GM18511 (cell line): ENCODE results near the gene FKBP15.

ENCODE experiments used
- ATAC-seq: cut with Tn5 transposase; IDR thresholded peaks from one replicate; pipeline ENCODE4 v1.9.1; 2021; ENCODE audit warnings: mild to moderate bottlenecking, moderate library complexity; ENCODE audit not compliant: unreplicated experiment

The FKBP15 gene

GRCh38 chr9:113231701-113232100 is 10.6 kb upstream of the FKBP15 start:
- no peak for ATAC-seq

GRCh38 chr9:113228130-113228665 is 7.1 kb upstream of the FKBP15 start:
- no peak for ATAC-seq

GRCh38 chr9:113227436-113227835 is 6.4 kb upstream of the FKBP15 start:
- ATAC-seq, result no peak

- ATAC-seq, result no peak
These were observed 2.9 kb upstream of the FKBP15 start for GRCh38 chr9:113223963-113224362.

GRCh38 chr9:113222482-113222841 is 1.4 kb upstream of the FKBP15 start:
- no peak for ATAC-seq

GRCh38 chr9:113221800-113222481 is 864 bp upstream of the FKBP15 start:
- ATAC-seq, result no peak

GRCh38 chr9:113220467-113221002 is 542 bp downstream of the FKBP15 start:
- no peak for ATAC-seq

GRCh38 chr9:113219969-113220368 is 1.1 kb downstream of the FKBP15 start:
- peak; percentile 64 for ATAC-seq

GRCh38 chr9:113219186-113219936 is 1.7 kb downstream of the FKBP15 start:
- ATAC-seq, result peak; percentile 42

- no peak for ATAC-seq
These were observed 4.7 kb downstream of the FKBP15 start for GRCh38 chr9:113216406-113216805.

GRCh38 chr9:113215132-113215531 is 5.9 kb downstream of the FKBP15 start:
- ATAC-seq, result no peak

GRCh38 chr9:113210815-113211214 is 10.3 kb downstream of the FKBP15 start:
- ATAC-seq, result no peak

- ATAC-seq, result no peak
These were observed 15.2 kb downstream of the FKBP15 start for GRCh38 chr9:113205861-113206260.

GRCh38 chr9:113205432-113205831 is 15.6 kb downstream of the FKBP15 start:
- ATAC-seq, result no peak

GRCh38 chr9:113199683-113200329 is 21.3 kb downstream of the FKBP15 start:
- ATAC-seq, result no peak

GRCh38 chr9:113192455-113192854 is 28.6 kb downstream of the FKBP15 start:
- ATAC-seq, result no peak

GRCh38 chr9:113187929-113188595 is 33.0 kb downstream of the FKBP15 start:
- no peak for ATAC-seq

GRCh38 chr9:113186137-113186755 is 34.8 kb downstream of the FKBP15 start:
- no peak for ATAC-seq

- no peak for ATAC-seq
These were observed 35.8 kb downstream of the FKBP15 start for GRCh38 chr9:113185271-113185670.

- ATAC-seq, result no peak
These were observed 36.5 kb downstream of the FKBP15 start for GRCh38 chr9:113184539-113184938.
